ENCODE results near the gene PHF21B.

DNA sequence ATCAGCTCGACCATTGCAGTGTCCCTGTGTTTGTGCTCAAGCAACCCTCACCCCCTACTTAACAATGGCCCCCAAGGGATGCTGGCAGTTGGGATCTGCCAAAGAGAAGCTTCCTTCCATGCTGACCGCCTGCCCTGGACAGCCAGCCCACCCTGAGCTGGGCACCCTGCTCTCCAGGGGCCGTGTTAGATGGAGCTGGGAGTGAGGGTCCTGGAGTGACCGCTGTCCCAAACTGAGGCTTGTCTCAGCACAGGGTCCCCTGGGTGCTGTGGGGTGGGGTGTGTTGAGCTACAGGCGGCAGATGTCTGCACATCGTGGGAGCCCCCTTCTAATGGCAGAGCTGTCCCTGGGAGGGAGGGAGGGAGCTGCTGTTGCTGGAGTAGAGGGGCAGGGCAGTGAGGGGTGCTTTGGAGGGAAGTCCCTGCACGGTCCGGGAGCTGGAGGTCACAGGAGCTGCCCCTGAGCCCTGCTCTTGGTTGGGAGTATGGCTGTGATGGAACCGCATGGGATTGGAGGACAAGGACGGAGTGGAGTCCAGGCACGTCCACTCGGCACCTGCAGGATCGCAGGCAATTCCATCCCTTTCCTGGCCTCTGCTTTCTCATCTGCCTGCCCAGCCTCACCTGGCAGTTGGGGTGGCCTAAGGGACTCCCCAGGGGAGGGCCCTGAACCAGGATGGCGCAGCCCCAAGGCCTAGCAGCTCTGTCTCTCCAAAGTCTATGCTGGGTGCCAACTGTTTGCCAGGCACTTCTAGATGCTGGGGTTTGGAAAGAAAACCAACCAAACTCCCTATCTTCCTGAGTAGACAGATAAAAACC lies 131.1 kb downstream of the PHF21B start:
- TF ChIP-seq, protein P1, sequence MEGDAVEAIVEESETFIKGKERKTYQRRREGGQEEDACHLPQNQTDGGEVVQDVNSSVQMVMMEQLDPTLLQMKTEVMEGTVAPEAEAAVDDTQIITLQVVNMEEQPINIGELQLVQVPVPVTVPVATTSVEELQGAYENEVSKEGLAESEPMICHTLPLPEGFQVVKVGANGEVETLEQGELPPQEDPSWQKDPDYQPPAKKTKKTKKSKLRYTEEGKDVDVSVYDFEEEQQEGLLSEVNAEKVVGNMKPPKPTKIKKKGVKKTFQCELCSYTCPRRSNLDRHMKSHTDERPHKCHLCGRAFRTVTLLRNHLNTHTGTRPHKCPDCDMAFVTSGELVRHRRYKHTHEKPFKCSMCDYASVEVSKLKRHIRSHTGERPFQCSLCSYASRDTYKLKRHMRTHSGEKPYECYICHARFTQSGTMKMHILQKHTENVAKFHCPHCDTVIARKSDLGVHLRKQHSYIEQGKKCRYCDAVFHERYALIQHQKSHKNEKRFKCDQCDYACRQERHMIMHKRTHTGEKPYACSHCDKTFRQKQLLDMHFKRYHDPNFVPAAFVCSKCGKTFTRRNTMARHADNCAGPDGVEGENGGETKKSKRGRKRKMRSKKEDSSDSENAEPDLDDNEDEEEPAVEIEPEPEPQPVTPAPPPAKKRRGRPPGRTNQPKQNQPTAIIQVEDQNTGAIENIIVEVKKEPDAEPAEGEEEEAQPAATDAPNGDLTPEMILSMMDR (IDR thresholded peaks at IDR 0.05; ENCODE audit: extremely low read depth in 1 of 2, insufficient read depth in 1 of 2, low read depth in 1 of 2, low read length in 2 of 2), result no peak
- TF ChIP-seq FOS (IDR thresholded peaks at IDR 0.05; ENCODE audit: borderline replicate concordance, insufficient read depth, low read length) (no peak), POLR2AphosphoS5 (IDR thresholded peaks at IDR 0.05; ENCODE audit: insufficient read depth, low read depth, low read length) (no peak), EZH2 (IDR thresholded peaks at IDR 0.05; ENCODE audit: borderline replicate concordance, low read depth, low read length, severe bottlenecking) (no peak), MAX (IDR thresholded peaks at IDR 0.05; ENCODE audit: insufficient read depth, insufficient read length) (no peak), POLR2A (IDR thresholded peaks at IDR 0.05; ENCODE audit: low read depth, low read length) (no peak)
